H1 (cell line): ENCODE data around the gene SESN2. TPM values are rescaled to one million over a fixed set of nuclear protein-coding genes. Genes with fewer than 3 reads are reported as not detected.

Source experiments
- CTCF ChIA-PET: fragments of 300-600 bp; sonication (Branson Sonifier 250); formaldehyde crosslinking; loops from one replicate; lab custom pipeline; 2021; ENCODE audit not compliant: partially characterized antibody; lab: Charles Lee
- POLR2A ChIA-PET: fragments of 300-600 bp; sonication (Branson Sonifier 250); formaldehyde crosslinking; loops from one replicate; lab custom pipeline; 2021; ENCODE audit warnings: inconsistent platforms; ENCODE audit not compliant: partially characterized antibody; lab: Charles Lee
- DNase-seq, 2 experiments: peaks; one replicate each; pipeline versions ENCODE4 v3.0.0 to v3.0.0-alpha.2; 2010 to 2022; ENCODE audit warnings: low spot score in 2 of 2, low read depth in 1 of 2, mixed read lengths in 1 of 2
- FAIRE-seq: peaks from 2 replicates; lab custom pipeline; 2011; peaks lifted over from hg19 to GRCh38; lab: Jason Lieb, UNC
- H2AFZ ChIP-seq: 2 replicates; pipeline ENCODE4 v1.8.1; 2012; ENCODE audit warnings: low read length, inconsistent platforms
- H2AK5ac ChIP-seq: 2 replicates; pipeline ENCODE4 v1.6.1; 2013; ENCODE audit warnings: low read depth, low read length
- H2BK120ac ChIP-seq: replicated peaks from 2 replicates; pipeline ENCODE3; 2013; ENCODE audit warnings: low read depth, low read length, inconsistent platforms
- H2BK12ac ChIP-seq: 2 replicates; pipeline ENCODE4 v1.6.1; 2013; ENCODE audit warnings: low read depth, low read length
- H2BK15ac ChIP-seq: 2 replicates; pipeline ENCODE4 v1.6.1; 2013; ENCODE audit warnings: low read length
- H2BK20ac ChIP-seq: 2 replicates; pipeline ENCODE4 v1.6.1; 2013; ENCODE audit warnings: low read length
- H2BK5ac ChIP-seq: 2 replicates; pipeline ENCODE4 v1.6.1; 2013; ENCODE audit warnings: low read depth, low read length
- H3K14ac ChIP-seq: 2 replicates; pipeline ENCODE4 v1.6.1; 2013; ENCODE audit warnings: inconsistent platforms; ENCODE audit not compliant: insufficient read length
- H3K18ac ChIP-seq: 2 replicates; pipeline ENCODE4 v1.6.1; 2013; ENCODE audit warnings: low read length; ENCODE audit errors: extremely low read depth
- H3K23ac ChIP-seq: 2 replicates; pipeline ENCODE4 v1.6.1; 2013; ENCODE audit warnings: inconsistent platforms; ENCODE audit not compliant: insufficient read length
- H3K23me2 ChIP-seq: 2 replicates; pipeline ENCODE4 v1.6.1; 2013; ENCODE audit warnings: low read depth, low read length
- H3K27ac ChIP-seq: 2 replicates; pipeline ENCODE4 v1.6.1; 2011; ENCODE audit warnings: low read depth, low read length, inconsistent platforms
- H3K27me3 ChIP-seq, 4 experiments: replicated peaks in 1 of 4; 1 replicate in 1 of 4; 2 replicates in 3 of 4; pipeline versions ENCODE4 v1.6.1 to v1.8.1; 2011 to 2013; ENCODE audit warnings: low read length in 3 of 4, mild to moderate bottlenecking in 3 of 4, inconsistent platforms in 2 of 4, mixed read lengths in 2 of 4, moderate library complexity in 1 of 4; ENCODE audit not compliant: control insufficient read depth in 3 of 4, insufficient read depth in 3 of 4; ENCODE audit errors: extremely low read depth in 1 of 4
- H3K36me3 ChIP-seq, 4 experiments: 2 replicates each; pipeline versions ENCODE4 v1.6.1 to v1.8.1; 2011 to 2013; ENCODE audit warnings: mild to moderate bottlenecking in 4 of 4, low read length in 3 of 4, moderate library complexity in 2 of 4, control low read depth in 1 of 4, inconsistent platforms in 1 of 4; ENCODE audit not compliant: insufficient read depth in 4 of 4, control insufficient read depth in 2 of 4
- H3K4ac ChIP-seq: replicated peaks from 2 replicates; pipeline ENCODE3; 2013; ENCODE audit warnings: low read length, low read depth, mixed read lengths, inconsistent platforms; ENCODE audit not compliant: insufficient read length
- H3K4me1 ChIP-seq, 4 experiments: replicated peaks in 1 of 4; 1 replicate in 1 of 4; 2 replicates in 3 of 4; pipeline versions ENCODE4 v1.6.1 to v1.8.1; 2011 to 2013; ENCODE audit warnings: low read length in 3 of 4, inconsistent platforms in 2 of 4, mixed read lengths in 1 of 4; ENCODE audit not compliant: insufficient read depth in 4 of 4, control insufficient read depth in 3 of 4
- H3K4me2 ChIP-seq, 2 experiments: 2 replicates each; pipeline versions ENCODE4 v1.6.1 to v1.8.1; 2011 to 2013; ENCODE audit warnings: low read depth in 2 of 2, low read length in 2 of 2, control low read depth in 1 of 2, inconsistent platforms in 1 of 2, mild to moderate bottlenecking in 1 of 2; ENCODE audit not compliant: insufficient read depth in 1 of 2
- H3K4me3 ChIP-seq, 4 experiments: fragments of 200-600, 300-600 bp in 1 of 4; sonication (generic), shearing (Covaris generic), sonication (Bioruptor Twin) in 1 of 4; 2 replicates each; pipeline versions ENCODE4 v1.5.1 to v1.8.1; 2011 to 2016; ENCODE audit warnings: low read length in 4 of 4, low read depth in 3 of 4, control low read depth in 2 of 4, inconsistent platforms in 2 of 4, mild to moderate bottlenecking in 2 of 4, mixed read lengths in 1 of 4, moderate library complexity in 1 of 4; ENCODE audit not compliant: insufficient read depth in 2 of 4; ENCODE audit errors: extremely low read depth in 1 of 4
- H3K56ac ChIP-seq: replicated peaks from 2 replicates; pipeline ENCODE3; 2013; ENCODE audit warnings: low read depth, mild to moderate bottlenecking, mixed read lengths, low read length, inconsistent platforms; ENCODE audit not compliant: insufficient read length
- H3K79me1 ChIP-seq: 2 replicates; pipeline ENCODE4 v1.6.1; 2013; ENCODE audit warnings: low read depth, low read length, control low read depth
- H3K79me2 ChIP-seq, 2 experiments: 2 replicates each; pipeline versions ENCODE4 v1.6.1 to v1.8.1; 2012 to 2013; ENCODE audit warnings: low read length in 2 of 2, mild to moderate bottlenecking in 2 of 2, inconsistent platforms in 1 of 2; ENCODE audit not compliant: insufficient read depth in 2 of 2, control insufficient read depth in 1 of 2
- H3K9ac ChIP-seq, 4 experiments: replicated peaks in 1 of 4; 1 replicate in 1 of 4; 2 replicates in 3 of 4; pipeline versions ENCODE4 v1.6.1 to v1.8.1; 2011 to 2013; ENCODE audit warnings: low read depth in 3 of 4, low read length in 3 of 4, control low read depth in 2 of 4, mild to moderate bottlenecking in 2 of 4, moderate library complexity in 2 of 4, inconsistent platforms in 1 of 4; ENCODE audit errors: extremely low read depth in 1 of 4
- H3K9me3 ChIP-seq, 2 experiments: 2 replicates each; pipeline versions ENCODE4 v1.6.1 to v1.8.1; 2012 to 2013; ENCODE audit warnings: mild to moderate bottlenecking in 2 of 2, moderate library complexity in 2 of 2, control low read depth in 1 of 2, inconsistent platforms in 1 of 2, low read depth in 1 of 2, low read length in 1 of 2, mixed read lengths in 1 of 2; ENCODE audit not compliant: insufficient read depth in 2 of 2
- H4K20me1 ChIP-seq, 2 experiments: replicated peaks in 1 of 2; 2 replicates each; pipeline versions ENCODE3 to v1.8.1; 2011 to 2013; ENCODE audit warnings: inconsistent platforms in 2 of 2, low read length in 2 of 2, mild to moderate bottlenecking in 1 of 2; ENCODE audit not compliant: insufficient read depth in 2 of 2, control insufficient read depth in 1 of 2
- H4K5ac ChIP-seq: 2 replicates; pipeline ENCODE4 v1.6.1; 2013; ENCODE audit warnings: low read length, low read depth, mixed read lengths, inconsistent platforms; ENCODE audit not compliant: insufficient read length
- H4K8ac ChIP-seq: 2 replicates; pipeline ENCODE4 v1.8.0; 2013; ENCODE audit warnings: mild to moderate bottlenecking, moderate library complexity, low read length, inconsistent platforms; ENCODE audit not compliant: insufficient read depth; ENCODE audit errors: extremely low read depth
- H4K91ac ChIP-seq: replicated peaks from 2 replicates; pipeline ENCODE3; 2013; ENCODE audit warnings: low read length, mixed read lengths, inconsistent platforms; ENCODE audit not compliant: insufficient read length
- CBX8 ChIP-seq: fragments of 300-800, 300-1000 bp; sonication (generic); IDR thresholded peaks from 2 replicates; pipeline ENCODE4 v1.7.1; 2016; ENCODE audit warnings: low read depth, low read length, borderline replicate concordance
- CHD1 ChIP-seq: IDR thresholded peaks from 2 replicates; pipeline ENCODE4 v1.6.1; 2012; ENCODE audit warnings: low read depth, low read length, improper control_type of control experiment
- E2F6 ChIP-seq: IDR thresholded peaks from 2 replicates; pipeline ENCODE4 v1.6.1; 2012; ENCODE audit warnings: inconsistent platforms
- FOSL1 ChIP-seq: IDR thresholded peaks from 2 replicates; pipeline ENCODE4 v1.6.1; 2011; ENCODE audit warnings: mild to moderate bottlenecking, low read depth, low read length, moderate library complexity; ENCODE audit not compliant: insufficient read depth
- KDM4A ChIP-seq: IDR thresholded peaks from one replicate; pipeline ENCODE4 v1.7.1; 2012; ENCODE audit warnings: low read depth, mild to moderate bottlenecking, moderate library complexity, low read length, inconsistent platforms; ENCODE audit not compliant: severe bottlenecking
- MAFK ChIP-seq: IDR thresholded peaks from 2 replicates; pipeline ENCODE4 v1.6.1; 2012; ENCODE audit warnings: low read depth, mild to moderate bottlenecking, improper control_type of control experiment, low read length
- POLR2A ChIP-seq, 2 experiments: IDR thresholded peaks; 1 replicate in 1 of 2; 2 replicates in 1 of 2; pipeline ENCODE4 v1.6.1; 2011; ENCODE audit warnings: low read depth in 2 of 2, low read length in 2 of 2, mild to moderate bottlenecking in 2 of 2; ENCODE audit errors: control extremely low read depth in 1 of 2
- POU5F1 ChIP-seq: IDR thresholded peaks from 2 replicates; pipeline ENCODE4 v1.6.1; 2011; ENCODE audit warnings: low read depth, mild to moderate bottlenecking, low read length, moderate library complexity
- TBP ChIP-seq: IDR thresholded peaks from 2 replicates; pipeline ENCODE4 v1.6.1; 2011; ENCODE audit warnings: low read depth, low read length, improper control_type of control experiment
- USF2 ChIP-seq: IDR thresholded peaks from 2 replicates; pipeline ENCODE4 v1.6.1; 2011; ENCODE audit warnings: low read length, improper control_type of control experiment
- YY1 ChIP-seq: IDR thresholded peaks from 2 replicates; pipeline ENCODE4 v1.6.1; 2011; ENCODE audit warnings: low read depth, mild to moderate bottlenecking, low read length
- WGBS, 2 experiments: shearing (Covaris generic) in 1 of 2; methylation state at CpG; one replicate each; pipeline versions ENCODE4 v1.1.6 to v1.1.7; 2013 to 2015; ENCODE audit warnings: low lambda C conversion rate in 2 of 2, mixed read lengths in 2 of 2, inconsistent platforms in 1 of 2, low coverage in 1 of 2, missing lambda C conversion rate in 1 of 2; ENCODE audit not compliant: insufficient replicate concordance in 2 of 2, insufficient coverage in 1 of 2, insufficient read length in 1 of 2; ENCODE audit errors: extremely low coverage in 1 of 2, missing lambda C conversion rate in 1 of 2; 5-methylcytosine and 5-hydroxymethylcytosine counted together
- polyA plus RNA-seq, 7 experiments: library from polyadenylated mRNA; depleted of rRNA in 3 of 7; stranded (reverse) in 5 of 7; unstranded in 2 of 7; fragments of >200 nt in 5 of 7; fragments of 200-250 nt in 2 of 7; gene quantifications; 1 replicate in 5 of 7; 2 replicates in 1 of 7; 4 replicates in 1 of 7; pipeline versions ENCODE4 v1.2.1 to v1.2.3, GENCODE V29; 2011 to 2013; ENCODE audit warnings: missing spikeins in 2 of 7, mixed read lengths in 2 of 7
- total RNA-seq: library from RNA; stranded (reverse); fragmentation: NEBNext Ultra II Directional; extraction: Animal tissue kit (Norgen Biotek cat#: 25700); gene quantifications from 2 replicates; pipeline ENCODE4 v1.2.1, GENCODE V29; 2021

The SESN2 gene
- total and polyA plus RNA-seq, 2 of the 8 experiments (the other 6 are each of a cell fraction or from before 2014, with no cell fraction given): 25.1 to 33.0 TPM

GRCh38 chr1:28328228-28328648 is 68.9 kb downstream of the SESN2 start:
- no peak overlapping the region for H4K91ac ChIP-seq
- 0 out of 2 replicates have a peak, but pooled peaks cover 2% of the 10 kb centered on the region for H3K23me2 ChIP-seq
- no peak overlapping the region for H2AK5ac ChIP-seq
- no peak overlapping the region for H2AFZ ChIP-seq
- ChIA-PET POLR2A (interaction anchor here (0.6 to 3.6 kb wide), 26 partner anchors 9 to 603 kb away, joined by 3 to 29 read pairs (median 4); partner anchors contain the start of genes EYA3, FAM76A, RCC1 and RNU11), CTCF (interaction anchor here (1.2 to 3.0 kb wide), 7 partner anchors 11 to 80 kb away, joined by 3 to 14 read pairs (median 4); no protein-coding TSS in a partner anchor)
- no peak overlapping the region for H3K27ac ChIP-seq
- H3K4me2 ChIP-seq: peak overlapping the region; percentile 47 to 57; a peak in 3 of 4 replicates
- no peaks in the 10 kb centered on the region; a peak in 1 of 7 replicates for H3K27me3 ChIP-seq
- H3K14ac ChIP-seq: no peak overlapping the region
- 81% methylated on average over 16 of the region's 16 CpGs; no CpG with 5 or more reads in 1 of the 2 experiments for WGBS, 2 experiments
- H3K23ac ChIP-seq: no peak overlapping the region
- no peak overlapping the region for H2BK20ac ChIP-seq
- H4K20me1 ChIP-seq: peaks cover 0 to 2% of the 10 kb centered on the region in 2 experiments
- DNase-seq (no peak), FAIRE-seq (no peak)
- no peaks in the 10 kb centered on the region for H3K79me1 ChIP-seq
- H2BK120ac ChIP-seq: no peak overlapping the region
- peak overlapping the region; percentile 77 for H4K8ac ChIP-seq
- no peak overlapping the region; a peak in 1 of 7 replicates for H3K9ac ChIP-seq
- H3K56ac ChIP-seq: no peak overlapping the region
- H3K9me3 ChIP-seq: no peaks in the 10 kb centered on the region
- peaks cover 2 to 16% (median 7%) of the 10 kb centered on the region in 4 experiments; a peak in 4 of 8 replicates for H3K36me3 ChIP-seq
- H2BK12ac ChIP-seq: no peak overlapping the region
- H3K4ac ChIP-seq: no peak overlapping the region
- H2BK15ac ChIP-seq: no peak overlapping the region
- no peaks in the 10 kb centered on the region; a peak in 1 of 4 replicates for H3K79me2 ChIP-seq
- H2BK5ac ChIP-seq: no peak overlapping the region
- TF ChIP-seq POLR2A (IDR thresholded peaks at IDR 0.05; ENCODE audit: control extremely low read depth in 1 of 2, low read depth in 2 of 2, low read length in 2 of 2): no peak
- no peak for TF ChIP-seq CHD1
- no peak for TF ChIP-seq YY1
- no peak for TF ChIP-seq MAFK
- TF ChIP-seq POU5F1: no peak
- TF ChIP-seq FOSL1: no peak
- TF ChIP-seq KDM4A: no peak
- TF ChIP-seq CBX8: no peak
- no peak for TF ChIP-seq TBP
- TF ChIP-seq E2F6: no peak
- TF ChIP-seq USF2: no peak
- peak overlapping the region; percentile 32 to 74 (median 59); a peak in 6 of 8 replicates for H3K4me3 ChIP-seq
- no peak overlapping the region for H3K18ac ChIP-seq
- no peaks in the 10 kb centered on the region; a peak in 1 of 7 replicates for H3K4me1 ChIP-seq
- no peak overlapping the region for H4K5ac ChIP-seq
